Activated CD4-positive, alpha-beta T cell treated with anti-CD3 and anti-CD28 coated beads, Interleukin-10, Interleukin-2, amounts not matched to agents 100 ng/mL and 50 ng/mL, durations not matched to agents 16 hours and 8 hours (primary cell): Measurements from ENCODE around the gene NPY5R.

Source experiments
- DNase-seq: peaks from one replicate; pipeline ENCODE4 v3.0.0-alpha.2; 2020

The NPY5R gene

GRCh38 chr4:163343604-163344146, at the start of gene NPY5R:
TSS of gene NPY5R (plus strand) at chr4:163343892. CDS start at chr4:163350274, 6,382 bp downstream.
- no peak for DNase-seq

DNA sequence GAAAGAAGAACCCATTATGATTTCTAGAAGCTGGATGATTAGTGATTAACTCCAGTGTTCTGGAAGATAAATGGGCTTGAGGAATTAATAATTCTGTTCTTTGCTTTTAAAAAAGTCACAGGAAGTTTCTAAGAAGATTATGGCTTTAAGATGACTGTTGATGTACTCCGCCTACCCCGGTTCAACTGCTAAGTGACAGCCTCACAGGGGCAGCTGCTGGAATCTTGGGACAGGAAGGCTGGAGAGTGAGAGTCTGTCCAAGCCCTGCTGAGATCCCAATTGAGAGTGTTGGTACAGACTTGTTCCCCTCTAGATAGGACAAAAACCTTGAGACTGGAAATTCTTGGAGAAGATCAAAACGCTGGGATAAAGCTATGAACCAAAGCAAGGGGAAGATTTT, 48.6 kb upstream of the NPY5R start:
- DNase-seq: no peak

- DNase-seq: no peak
These were observed 43.2 kb upstream of the NPY5R start for GRCh38 chr4:163300445-163300844.

DNA sequence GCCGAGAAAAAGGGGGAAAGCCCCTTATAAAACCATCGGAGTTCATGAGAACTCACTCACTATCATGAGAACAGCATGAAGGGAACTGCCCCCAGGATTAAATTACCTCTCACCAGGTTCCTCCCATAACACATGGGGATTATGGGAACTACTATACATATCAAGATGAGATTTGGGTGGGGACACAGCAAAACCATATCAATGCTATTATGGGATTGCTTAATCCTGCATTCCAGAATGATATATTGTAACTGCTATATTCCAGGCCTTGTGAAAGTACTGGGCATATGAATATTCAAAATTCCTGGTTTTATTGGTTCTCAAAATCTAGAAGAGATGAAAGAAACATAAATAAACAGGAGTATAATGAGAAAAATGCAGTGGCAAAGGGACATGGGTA, 40.6 kb upstream of the NPY5R start:
- no peak for DNase-seq

DNA sequence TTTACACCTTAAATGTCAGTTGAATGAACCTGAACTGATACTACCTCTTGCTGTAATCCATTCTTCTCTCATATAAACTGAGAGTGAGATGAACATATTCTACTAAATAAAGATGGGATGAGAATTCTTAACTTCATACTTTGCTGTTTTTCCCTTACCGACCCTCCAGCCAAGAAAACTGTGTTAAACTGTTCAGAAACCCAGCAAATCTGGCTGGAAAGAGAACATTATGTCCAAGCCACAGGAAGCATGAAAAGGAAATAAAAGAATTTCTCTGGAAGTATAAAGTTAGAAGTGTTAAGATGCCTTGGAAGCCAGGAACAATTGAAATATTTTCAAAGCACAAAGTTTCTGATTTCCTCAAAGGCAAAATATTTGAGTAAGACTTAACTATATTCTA, 34.2 kb upstream of the NPY5R start:
- DNase-seq: no peak

DNA sequence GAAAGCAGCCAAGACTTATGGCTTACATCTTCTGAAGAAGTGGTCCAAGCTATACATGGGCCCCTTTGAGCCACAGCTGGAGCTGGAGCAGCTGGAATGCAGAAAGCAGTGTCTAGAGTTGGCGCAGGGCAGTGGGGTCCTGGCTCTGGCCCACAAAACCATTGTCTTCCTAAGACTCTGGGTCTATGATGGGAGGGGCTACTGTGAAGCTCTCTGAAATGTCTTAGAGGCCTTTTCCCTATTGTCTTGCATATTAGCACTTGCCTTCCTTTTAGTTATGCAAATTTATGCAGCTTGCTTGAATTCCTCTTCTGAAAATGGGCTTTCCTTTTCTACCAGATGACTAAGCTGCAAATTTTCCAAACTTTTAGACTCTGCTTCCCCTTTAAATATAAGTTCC, 26.6 kb upstream of the NPY5R start:
- no peak for DNase-seq

- DNase-seq: no peak
These were observed 12.6 kb upstream of the NPY5R start for GRCh38 chr4:163330916-163331628.

DNA sequence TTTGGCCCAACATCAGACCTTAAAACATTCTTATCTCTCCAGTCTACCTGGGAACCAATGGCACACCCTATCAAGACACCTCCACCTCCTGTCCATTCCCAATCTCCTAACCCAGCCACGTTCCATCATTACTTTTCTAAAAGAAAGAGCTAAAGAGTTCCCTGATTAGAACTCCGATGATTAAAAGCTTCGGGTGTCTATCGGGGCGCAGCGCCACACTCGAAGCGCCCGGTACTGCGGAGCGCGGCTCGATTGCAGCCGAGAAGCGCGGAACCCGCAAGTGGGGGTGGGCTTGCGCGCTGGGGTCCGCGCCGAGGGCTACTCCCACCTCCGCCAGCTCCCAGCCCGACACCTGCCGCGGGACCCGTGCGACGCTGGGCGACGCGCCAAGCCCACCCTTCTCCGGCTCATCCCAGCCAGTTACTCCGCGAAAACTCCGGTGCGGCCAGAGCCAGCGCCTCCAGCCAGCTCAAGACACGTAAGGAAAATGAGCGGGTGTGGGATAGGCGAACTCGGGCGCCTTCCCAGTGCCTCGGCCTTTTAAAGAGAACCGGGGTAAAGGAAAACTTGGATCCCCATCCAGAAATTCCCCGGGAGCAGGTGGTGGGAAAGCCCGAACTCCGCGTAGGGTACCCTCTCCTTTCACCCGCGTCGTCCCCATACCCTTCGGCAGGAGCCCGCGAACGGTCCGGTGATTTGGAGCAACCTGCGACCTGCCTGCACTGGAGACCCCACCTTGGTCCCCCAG, 11.9 kb upstream of the NPY5R start:
- no peak for DNase-seq

GRCh38 chr4:163332526-163333406, 10.9 kb upstream of the NPY5R start, which contains the start of gene NPY1R:
TSS of gene NPY1R (minus strand) at chr4:163332596. CDS start at chr4:163326554, 6,042 bp downstream.
- DNase-seq: peak; percentile 44

DNA sequence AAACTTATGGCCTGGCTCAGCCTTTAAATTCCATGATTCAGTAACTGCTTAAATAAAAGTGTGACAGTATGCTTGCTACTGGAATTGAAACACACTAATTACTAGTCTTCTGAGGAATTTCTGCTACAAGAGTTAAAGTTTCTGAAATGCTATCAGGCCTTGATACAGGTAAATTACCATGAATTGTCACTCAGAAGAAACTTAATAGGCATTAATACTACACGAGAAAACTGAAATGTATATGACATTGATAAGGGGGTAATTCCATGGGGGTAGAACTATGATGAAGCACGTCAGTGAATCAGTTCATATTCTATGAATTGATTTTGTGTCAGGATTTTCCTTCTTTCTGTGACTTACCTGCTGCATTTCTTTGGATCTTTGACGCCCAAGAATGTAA, 8.3 kb upstream of the NPY5R start:
- no peak for DNase-seq

DNA sequence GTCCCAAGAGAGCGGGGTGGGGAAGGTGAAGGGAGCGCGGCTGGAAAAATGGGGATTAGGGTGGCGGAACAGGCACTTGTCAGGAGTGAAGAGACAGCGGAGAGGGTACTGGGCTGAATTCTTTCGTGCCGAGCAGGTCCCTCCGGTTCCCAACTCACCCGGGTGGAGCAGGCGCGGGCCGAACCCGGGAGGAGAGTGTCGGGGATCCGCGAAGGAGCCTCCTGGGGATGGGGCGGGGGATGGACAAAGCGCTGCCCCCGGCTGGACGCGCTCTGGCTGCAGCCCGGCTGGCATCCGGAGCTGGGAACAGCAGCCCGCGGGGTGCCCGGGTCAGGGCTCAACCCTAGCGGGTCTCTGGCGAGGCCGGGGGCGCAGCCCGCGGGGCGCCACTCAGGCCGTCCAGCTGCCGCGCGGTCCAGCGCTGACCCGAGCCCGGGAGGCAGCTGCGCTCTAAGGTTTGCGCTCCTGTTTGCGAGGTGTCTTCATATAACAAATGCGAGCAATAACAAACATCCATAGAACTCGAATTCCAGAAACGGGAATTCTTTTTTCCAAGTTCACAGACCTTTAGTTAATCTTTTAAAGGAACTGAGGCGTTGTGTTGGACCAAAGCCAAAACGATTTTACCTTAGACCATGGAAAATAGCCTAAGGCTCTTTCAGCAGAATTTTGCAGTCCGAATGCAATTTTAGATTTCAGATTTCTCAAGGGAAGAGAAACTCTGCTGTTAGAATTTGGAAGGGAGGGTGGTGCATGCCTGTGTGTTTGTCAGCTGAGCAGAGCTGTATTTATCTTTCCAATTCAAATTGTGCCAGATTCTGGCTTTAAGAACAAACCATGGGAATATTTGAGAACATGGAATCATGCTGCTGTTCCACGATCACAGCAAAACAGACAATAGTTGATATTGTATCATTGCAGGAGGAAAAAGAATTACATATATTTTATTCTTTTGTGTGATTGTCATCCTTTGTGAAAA, 744 bp downstream of the NPY5R start:
- no peak for DNase-seq

- DNase-seq: no peak
These were observed 7.0 kb downstream of the NPY5R start for GRCh38 chr4:163350672-163351071.

DNA sequence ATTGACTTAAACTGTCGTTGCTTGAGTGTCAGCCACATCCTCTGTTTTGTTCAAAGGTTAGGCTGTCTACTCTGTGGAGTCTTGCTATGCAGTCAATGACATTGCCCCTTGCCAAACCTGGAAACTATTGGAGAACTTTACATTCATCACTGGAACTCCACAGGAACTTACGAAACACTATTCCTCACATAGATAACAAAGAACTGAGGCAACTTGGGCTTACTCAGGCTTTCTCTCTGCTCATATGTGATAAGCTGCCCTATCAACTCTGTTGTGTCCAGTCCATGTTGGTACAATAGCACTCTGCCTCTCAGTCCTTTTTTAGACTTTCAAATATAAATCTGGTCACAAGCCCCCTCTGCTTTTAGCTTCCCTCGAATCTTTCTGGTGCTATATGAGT, 9.4 kb downstream of the NPY5R start:
- no peak for DNase-seq

- DNase-seq: no peak
These were observed 12.4 kb downstream of the NPY5R start for GRCh38 chr4:163356104-163356503.

GRCh38 chr4:163367651-163368050, 24.0 kb downstream of the NPY5R start:
- no peak for DNase-seq

- no peak for DNase-seq
These were observed 28.3 kb downstream of the NPY5R start for GRCh38 chr4:163372029-163372428.

DNA sequence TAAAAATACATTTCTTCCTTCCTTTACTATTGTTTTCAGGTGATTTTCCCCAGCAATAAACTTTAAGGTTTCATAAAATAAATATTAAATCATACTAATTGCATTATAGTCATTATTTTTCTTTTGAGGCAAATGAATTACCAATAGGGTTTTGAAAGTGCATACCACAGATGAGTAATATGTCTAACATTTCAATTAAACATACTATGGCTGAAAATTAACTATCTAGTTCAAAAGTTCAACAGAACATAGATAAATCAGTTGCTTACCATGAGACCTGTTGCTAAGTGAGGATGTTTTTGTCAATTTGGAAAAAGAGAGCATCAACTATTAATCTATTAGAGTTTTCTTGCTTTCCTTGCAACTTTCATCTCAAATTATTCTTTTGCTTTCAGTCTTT, 35.0 kb downstream of the NPY5R start:
- no peak for DNase-seq

GRCh38 chr4:163380703-163381102, 37.0 kb downstream of the NPY5R start:
- DNase-seq: no peak

DNA sequence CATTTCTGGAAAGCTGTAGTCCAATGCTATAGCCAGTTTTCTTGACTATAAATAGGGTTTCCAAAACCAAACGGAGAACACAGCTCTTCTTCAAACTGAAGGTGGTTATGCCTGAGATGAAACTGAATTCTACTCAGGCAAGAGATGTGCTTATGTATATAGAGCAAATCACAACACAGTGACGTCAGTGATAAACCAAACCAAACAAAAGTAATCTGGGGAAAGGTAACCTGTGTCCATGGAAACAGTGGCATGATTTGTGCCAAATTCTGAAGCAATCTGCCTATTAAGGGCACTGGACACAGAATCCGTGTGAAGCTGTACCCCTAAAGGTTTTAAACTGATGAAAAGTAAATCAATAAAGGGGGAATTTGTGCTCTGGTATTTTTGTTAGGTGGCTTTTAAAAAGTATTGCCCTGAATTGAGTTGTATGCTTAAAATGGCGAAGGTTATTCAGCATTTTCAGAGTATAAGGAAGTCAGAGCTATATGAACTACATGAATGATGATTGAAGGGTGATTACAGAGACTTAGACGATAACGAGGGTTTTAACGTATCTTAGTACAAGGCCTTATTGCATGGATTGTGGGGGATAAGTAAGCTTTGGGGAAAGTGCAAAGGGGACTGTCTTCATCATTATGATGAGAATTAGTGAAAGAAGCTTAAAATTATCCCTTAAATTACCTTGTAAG, 38.6 kb downstream of the NPY5R start:
- no peak for DNase-seq

GRCh38 chr4:163384434-163384833, 40.7 kb downstream of the NPY5R start:
- DNase-seq: no peak

DNA sequence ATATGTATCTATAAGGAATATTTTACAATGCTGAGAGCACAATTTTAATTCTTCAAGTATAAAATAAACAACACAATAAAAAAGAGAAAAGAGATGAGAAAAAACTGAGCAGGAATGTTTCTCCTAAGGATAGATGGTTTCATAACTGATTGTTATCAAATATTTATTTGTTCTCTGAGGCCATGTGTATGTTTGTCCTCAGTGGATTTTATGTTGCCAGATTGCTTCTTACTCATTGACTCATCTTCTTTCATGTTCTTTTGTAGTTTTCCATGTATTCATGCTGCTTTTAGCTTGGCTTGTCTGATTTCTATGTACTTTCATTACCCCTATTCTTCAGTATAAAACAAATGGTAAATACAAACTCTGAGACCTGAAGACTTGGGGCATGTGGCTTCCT, 41.2 kb downstream of the NPY5R start:
- no peak for DNase-seq
